ACC112 (cell line): ENCODE measurements around the gene IL6R.
A peak's percentile ranks its signal among the peaks of the same experiment; 100 is the strongest.

ENCODE experiments used
- H2AFZ ChIP-seq: fragments of 200-600 bp; sonication (generic); one replicate; pipeline ENCODE4 v1.6.0; 2017; ENCODE audit warnings: antibody characterized with exemption, low read length; ENCODE audit not compliant: unreplicated experiment
- H3K27ac ChIP-seq: fragments of 200-600 bp; sonication (generic); 2 replicates; pipeline ENCODE4 v1.5.1; 2014; ENCODE audit warnings: low read depth, mild to moderate bottlenecking, antibody characterized with exemption, low read length, moderate library complexity
- H3K27me3 ChIP-seq: fragments of 200-600 bp; sonication (generic); 2 replicates; pipeline ENCODE4 v1.6.1; 2014; ENCODE audit warnings: mild to moderate bottlenecking, antibody characterized with exemption, low read length, moderate library complexity, mixed read lengths; ENCODE audit not compliant: insufficient read depth
- H3K36me3 ChIP-seq: fragments of 200-600 bp; sonication (generic); 2 replicates; pipeline ENCODE4 v1.6.1; 2016; ENCODE audit warnings: mild to moderate bottlenecking, antibody characterized with exemption, low read length, moderate library complexity, mixed read lengths; ENCODE audit not compliant: insufficient read depth
- H3K4me1 ChIP-seq: fragments of 200-600 bp; sonication (generic); one replicate; pipeline ENCODE4 v1.6.1; 2016; ENCODE audit warnings: low read length, mixed read lengths; ENCODE audit not compliant: insufficient read depth, unreplicated experiment, control insufficient read depth
- H3K4me3 ChIP-seq: fragments of 200-600 bp; sonication (generic); 2 replicates; pipeline ENCODE4 v1.5.1; 2014; ENCODE audit warnings: mild to moderate bottlenecking, low read depth, low read length
- H3K79me2 ChIP-seq: fragments of 200-600 bp; sonication (generic); one replicate; pipeline ENCODE4 v1.6.0; 2016; ENCODE audit warnings: low read length; ENCODE audit not compliant: control insufficient read depth, unreplicated experiment, insufficient read depth

IL6R gene

GRCh38 chr1:154427173-154428139 is 22.3 kb downstream of the IL6R start:
- Histone ChIP-seq H3K4me3 (no peak overlapping the region), H3K4me1 (peaks cover 56% of the 10 kb centered on the region), H3K36me3 (no peaks in the 10 kb centered on the region), H3K79me2 (peaks cover 8% of the 10 kb centered on the region), H3K27ac (peak overlapping the region; percentile 26; the same call in 1 of the 2 replicates), H3K27me3 (no peaks in the 10 kb centered on the region), H2AFZ (no peak overlapping the region)

- H2AFZ ChIP-seq = no peak overlapping the region
- H3K27me3 ChIP-seq = no peaks in the 10 kb centered on the region
- H3K4me1 ChIP-seq = peaks cover 51% of the 10 kb centered on the region
- no peaks in the 10 kb centered on the region for H3K36me3 ChIP-seq
- H3K27ac ChIP-seq = no peak overlapping the region
- H3K79me2 ChIP-seq = peaks cover 4% of the 10 kb centered on the region
- no peak overlapping the region for H3K4me3 ChIP-seq
Observed at GRCh38 chr1:154429118-154429517, 24.0 kb downstream of the IL6R start.

DNA sequence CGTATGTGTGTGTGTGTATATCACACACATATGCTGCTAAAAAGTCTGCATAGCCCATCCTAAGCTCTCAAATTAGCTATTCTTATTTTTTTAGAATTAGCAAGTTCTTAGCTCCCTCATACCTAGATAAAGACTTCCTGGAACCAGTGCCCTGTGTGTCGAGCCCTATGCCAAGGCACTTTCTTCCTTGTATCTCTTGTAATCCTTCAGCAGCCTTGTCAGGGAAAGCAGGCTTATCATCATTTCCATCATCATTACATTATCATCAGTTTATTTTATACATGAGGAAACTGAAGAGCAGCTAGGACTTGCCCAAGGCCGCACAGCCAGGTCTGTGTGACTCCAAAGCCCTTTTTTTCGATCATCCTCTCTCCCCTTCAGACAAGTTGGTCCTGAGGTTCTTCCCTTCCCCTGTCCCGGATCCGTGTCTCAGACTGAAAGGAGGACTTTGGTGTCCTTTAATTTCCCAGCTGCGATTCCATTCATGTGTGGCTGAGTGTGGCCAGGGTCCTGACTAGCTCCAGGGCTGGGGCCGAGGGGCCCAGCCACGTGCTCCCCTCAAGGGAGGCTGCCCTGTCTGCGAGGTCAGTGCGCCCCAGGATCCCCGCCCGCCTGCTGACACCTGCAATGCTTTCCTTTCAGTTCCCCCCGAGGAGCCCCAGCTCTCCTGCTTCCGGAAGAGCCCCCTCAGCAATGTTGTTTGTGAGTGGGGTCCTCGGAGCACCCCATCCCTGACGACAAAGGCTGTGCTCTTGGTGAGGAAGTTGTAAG is 24.9 kb downstream of the IL6R start:
- no peak overlapping the region for H3K4me3 ChIP-seq
- peak overlapping the region; percentile 86; the same call in 1 of the 2 replicates for H3K27ac ChIP-seq

GRCh38 chr1:154430903-154431302 is 25.8 kb downstream of the IL6R start:
- peaks cover 4% of the 10 kb centered on the region for H3K79me2 ChIP-seq

More for the DNA sequence above, 24.9 kb downstream of the IL6R start:
- no peaks in the 10 kb centered on the region for H3K36me3 ChIP-seq
- no peaks in the 10 kb centered on the region for H3K27me3 ChIP-seq
- H2AFZ ChIP-seq = no peak overlapping the region
- peaks cover 53% of the 10 kb centered on the region for H3K4me1 ChIP-seq
- H3K79me2 ChIP-seq = peaks cover 4% of the 10 kb centered on the region

DNA sequence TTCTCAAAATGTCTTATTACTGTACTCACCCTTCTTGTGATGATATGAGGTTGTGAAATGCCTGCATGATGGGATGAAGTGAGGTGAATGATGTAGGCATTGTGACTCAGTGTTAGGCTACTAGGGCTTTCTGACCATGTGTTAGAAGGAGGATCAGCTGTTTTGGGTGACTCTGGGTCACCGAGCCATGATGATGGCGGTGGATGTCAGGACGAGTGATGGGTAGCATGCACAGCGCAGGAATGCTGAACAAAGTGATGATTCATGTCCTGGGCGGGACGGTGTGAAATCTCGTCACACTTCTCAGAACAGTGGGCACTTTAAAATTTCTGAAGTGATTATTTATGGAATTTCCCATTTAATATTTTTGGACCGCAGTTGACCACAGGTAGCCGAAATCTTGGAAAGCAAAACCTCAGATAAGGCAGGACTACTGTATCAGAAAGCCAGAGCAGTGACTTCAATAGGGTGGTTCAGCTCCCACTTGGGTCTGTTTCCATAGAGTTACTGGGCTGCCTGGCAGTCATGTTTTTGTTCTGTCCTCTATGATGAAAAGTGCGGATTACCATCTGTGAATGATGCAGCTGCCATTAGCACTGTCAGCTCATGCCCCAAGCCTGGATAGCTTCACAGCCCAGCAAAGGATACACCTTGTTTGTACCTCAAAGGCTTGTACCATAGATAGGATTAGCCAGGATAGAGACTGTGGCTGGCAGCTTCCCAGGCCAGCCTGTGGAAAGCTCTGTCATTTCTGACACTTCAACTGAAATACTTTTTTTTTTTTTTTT is 26.6 kb downstream of the IL6R start:
- Histone ChIP-seq H2AFZ (no peak overlapping the region), H3K79me2 (peaks cover 4% of the 10 kb centered on the region), H3K4me3 (no peak overlapping the region), H3K27ac (peak overlapping the region; percentile 86), H3K27me3 (no peaks in the 10 kb centered on the region), H3K4me1 (peaks cover 53% of the 10 kb centered on the region), H3K36me3 (no peaks in the 10 kb centered on the region)

More at GRCh38 chr1:154430903-154431302, 25.8 kb downstream of the IL6R start:
- Histone ChIP-seq H3K4me3 (no peak overlapping the region), H2AFZ (no peak overlapping the region), H3K4me1 (peaks cover 53% of the 10 kb centered on the region), H3K27ac (peak overlapping the region; percentile 86), H3K27me3 (no peaks in the 10 kb centered on the region), H3K36me3 (no peaks in the 10 kb centered on the region)

GRCh38 chr1:154433161-154433764 is 28.1 kb downstream of the IL6R start:
- Histone ChIP-seq H3K27ac (peak overlapping the region; percentile 86; the same call in 1 of the 2 replicates), H2AFZ (no peak overlapping the region), H3K36me3 (no peaks in the 10 kb centered on the region), H3K79me2 (no peaks in the 10 kb centered on the region), H3K4me3 (no peak overlapping the region), H3K4me1 (peaks cover 41% of the 10 kb centered on the region), H3K27me3 (no peaks in the 10 kb centered on the region)

GRCh38 chr1:154434346-154435085 is 29.4 kb downstream of the IL6R start:
- H3K36me3 ChIP-seq = no peaks in the 10 kb centered on the region
- H3K4me3 ChIP-seq = peak overlapping the region; percentile 33; the same call in 1 of the 2 replicates
- no peaks in the 10 kb centered on the region for H3K79me2 ChIP-seq
- H3K27ac ChIP-seq = peak overlapping the region; percentile 71
- H2AFZ ChIP-seq = no peak overlapping the region
- H3K4me1 ChIP-seq = peaks cover 40% of the 10 kb centered on the region
- H3K27me3 ChIP-seq = no peaks in the 10 kb centered on the region

DNA sequence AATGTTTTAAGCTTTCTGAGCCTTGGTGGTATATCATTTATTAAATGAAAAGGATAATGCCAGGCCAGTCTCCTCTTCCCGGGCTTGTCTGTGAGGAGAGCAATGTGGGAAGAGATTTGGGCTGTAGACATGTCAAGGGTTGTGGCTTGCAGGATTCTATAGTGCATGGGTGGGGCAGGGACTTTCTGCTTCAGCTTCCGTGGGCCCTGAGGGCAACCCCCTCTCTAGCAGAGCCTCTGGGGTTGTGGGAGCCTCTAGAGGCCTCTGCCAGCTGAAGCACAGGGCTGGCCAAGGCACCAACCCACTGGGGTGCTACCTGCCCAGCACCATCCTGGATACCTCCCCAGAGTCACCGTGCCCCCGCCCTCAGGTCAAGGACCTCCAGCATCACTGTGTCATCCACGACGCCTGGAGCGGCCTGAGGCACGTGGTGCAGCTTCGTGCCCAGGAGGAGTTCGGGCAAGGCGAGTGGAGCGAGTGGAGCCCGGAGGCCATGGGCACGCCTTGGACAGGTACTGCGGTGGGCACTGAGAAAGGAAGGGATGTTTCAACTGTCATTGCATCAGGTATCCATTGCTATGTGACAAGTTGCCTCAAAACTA is 30.6 kb downstream of the IL6R start:
- H3K27me3 ChIP-seq = no peaks in the 10 kb centered on the region
- H2AFZ ChIP-seq = no peak overlapping the region
- no peak overlapping the region for H3K4me3 ChIP-seq
- H3K79me2 ChIP-seq = no peaks in the 10 kb centered on the region
- H3K36me3 ChIP-seq = no peaks in the 10 kb centered on the region
- H3K4me1 ChIP-seq = peaks cover 30% of the 10 kb centered on the region
- H3K27ac ChIP-seq = no peak overlapping the region

DNA sequence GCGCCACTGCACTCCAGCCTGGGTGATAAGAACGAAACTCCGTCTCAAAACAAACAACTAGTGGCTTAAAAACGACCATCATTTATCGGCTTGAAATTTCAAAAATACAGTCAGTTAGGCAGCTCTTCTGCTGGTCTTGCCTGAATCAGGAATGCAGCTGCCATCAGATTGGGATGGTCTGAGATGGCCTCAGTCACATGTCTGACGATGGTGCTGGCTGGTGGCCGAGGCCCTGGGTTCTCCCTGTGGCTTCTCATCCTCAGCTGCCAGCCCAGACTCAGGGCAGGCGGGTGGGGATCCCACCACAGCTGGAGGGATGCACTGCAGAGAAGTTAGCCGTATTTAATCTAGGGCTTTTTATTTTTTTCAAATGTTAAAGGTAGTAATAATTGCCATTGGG is 31.3 kb downstream of the IL6R start:
- Histone ChIP-seq H3K27me3 (no peaks in the 10 kb centered on the region), H3K4me1 (peaks cover 28% of the 10 kb centered on the region), H3K27ac (no peak overlapping the region), H3K4me3 (no peak overlapping the region), H2AFZ (no peak overlapping the region), H3K79me2 (no peaks in the 10 kb centered on the region), H3K36me3 (no peaks in the 10 kb centered on the region)
